Esophagus (tissue), 2 donors: ENCODE data around the gene GLB1L2. TPM values are rescaled to one million over a fixed set of nuclear protein-coding genes. Genes with fewer than 3 reads are reported as not detected.

Experiments
- H3K27ac ChIP-seq, 2 donors: one replicate each; pipeline ENCODE4 v1.5.1; 2013; ENCODE audit warnings: low read depth in 2 of 2, mild to moderate bottlenecking in 2 of 2, inconsistent platforms in 1 of 2, low read length in 1 of 2, moderate library complexity in 1 of 2
- H3K27me3 ChIP-seq, 2 donors: one replicate each; pipeline ENCODE4 v1.6.1; 2013; ENCODE audit warnings: low read length in 2 of 2, control low read depth in 1 of 2, mild to moderate bottlenecking in 1 of 2; ENCODE audit not compliant: insufficient read depth in 2 of 2, control insufficient read depth in 1 of 2
- H3K36me3 ChIP-seq, 2 donors: one replicate each; pipeline ENCODE4 v1.6.1; 2013; ENCODE audit warnings: low read length in 1 of 2; ENCODE audit not compliant: control insufficient read depth in 2 of 2, insufficient read depth in 2 of 2
- H3K4me1 ChIP-seq, 2 donors: one replicate each; pipeline ENCODE4 v1.6.1; 2013; ENCODE audit warnings: low read length in 1 of 2; ENCODE audit not compliant: control insufficient read depth in 2 of 2, insufficient read depth in 2 of 2
- H3K4me3 ChIP-seq, 2 donors: one replicate each; pipeline ENCODE4 v1.5.1; 2013; ENCODE audit warnings: low read length in 2 of 2, mild to moderate bottlenecking in 2 of 2, low read depth in 1 of 2, moderate library complexity in 1 of 2
- H3K9me3 ChIP-seq, 2 donors: one replicate each; pipeline ENCODE4 v1.6.1; 2013; ENCODE audit warnings: mild to moderate bottlenecking in 2 of 2, low read depth in 1 of 2, low read length in 1 of 2, moderate library complexity in 1 of 2; ENCODE audit not compliant: control insufficient read depth in 2 of 2, insufficient read depth in 1 of 2
- WGBS, 2 donors: extraction: QIAGEN DNeasy Blood & Tissue Kit; methylation state at CpG; one replicate each; pipeline ENCODE4 v1.1.7; 2013; 5-methylcytosine and 5-hydroxymethylcytosine counted together
- polyA plus RNA-seq, 2 donors: library from polyadenylated mRNA; stranded (reverse); fragments of 200-250 nt; gene quantifications; one replicate each; pipeline ENCODE4 v1.2.3, GENCODE V29; 2013
- donor health status: healthy with polysubstance abuse.
- donor health status: Bipolar disorder and iron deficiency.

Gene GLB1L2
- polyA plus RNA-seq, 2 donors, result 2.4 to 3.2 TPM

- Histone ChIP-seq H3K4me1 (peaks cover 2 to 7% of the 10 kb centered on the region in 2 donors), H3K36me3 (no peaks in the 10 kb centered on the region), H3K27ac (no peak overlapping the region), H3K27me3 (peaks cover 0 to 16% of the 10 kb centered on the region in 2 donors), H3K4me3 (no peak overlapping the region), H3K9me3 (no peaks in the 10 kb centered on the region)
- 10% methylated on average over 22 of the region's 22 CpGs for WGBS, 2 donors
Observed at GRCh38 chr11:134413043-134413825, 81.4 kb downstream of the GLB1L2 start.

- 33 to 35% methylated on average over 18 of the region's 18 CpGs for WGBS, 2 donors
- no peaks in the 10 kb centered on the region for H3K36me3 ChIP-seq
Observed at GRCh38 chr11:134413826-134414731, 82.3 kb downstream of the GLB1L2 start.

GRCh38 chr11:134414766-134415765, 83.3 kb downstream of the GLB1L2 start:
- H3K4me1 ChIP-seq, result peaks cover 2 to 7% of the 10 kb centered on the region in 2 donors
- WGBS, 2 donors, result 26 to 31% methylated on average over 17 of the region's 17 CpGs
- peaks cover 0 to 16% of the 10 kb centered on the region in 2 donors for H3K27me3 ChIP-seq
- no peaks in the 10 kb centered on the region for H3K9me3 ChIP-seq
- H3K4me3 ChIP-seq, result no peak overlapping the region
- H3K27ac ChIP-seq, result no peak overlapping the region
- no peaks in the 10 kb centered on the region for H3K36me3 ChIP-seq

More at GRCh38 chr11:134413826-134414731, 82.3 kb downstream of the GLB1L2 start:
- H3K9me3 ChIP-seq, result no peaks in the 10 kb centered on the region
- no peak overlapping the region for H3K4me3 ChIP-seq
- peaks cover 0 to 16% of the 10 kb centered on the region in 2 donors for H3K27me3 ChIP-seq
- peaks cover 2 to 7% of the 10 kb centered on the region in 2 donors for H3K4me1 ChIP-seq
- H3K27ac ChIP-seq, result no peak overlapping the region

- Histone ChIP-seq H3K9me3 (no peaks in the 10 kb centered on the region), H3K36me3 (no peaks in the 10 kb centered on the region), H3K4me3 (no peak overlapping the region), H3K27me3 (peaks cover 0 to 7% of the 10 kb centered on the region in 2 donors), H3K4me1 (peaks cover 2 to 4% of the 10 kb centered on the region in 2 donors), H3K27ac (no peak overlapping the region)
- 75 to 76% methylated on average over 10 of the region's 10 CpGs for WGBS, 2 donors
Observed at GRCh38 chr11:134416726-134417125, 84.9 kb downstream of the GLB1L2 start.

GRCh38 chr11:134417871-134418840, 86.4 kb downstream of the GLB1L2 start:
- no peaks in the 10 kb centered on the region for H3K9me3 ChIP-seq
- H3K4me3 ChIP-seq, result no peak overlapping the region
- no peak overlapping the region for H3K27ac ChIP-seq
- no peaks in the 10 kb centered on the region for H3K36me3 ChIP-seq
- H3K4me1 ChIP-seq, result no peaks in the 10 kb centered on the region
- peaks cover 0 to 3% of the 10 kb centered on the region in 2 donors for H3K27me3 ChIP-seq
- 39 to 40% methylated on average over 14 of the region's 14 CpGs for WGBS, 2 donors

- no peaks in the 10 kb centered on the region for H3K9me3 ChIP-seq
- no peaks in the 10 kb centered on the region for H3K27me3 ChIP-seq
- WGBS, 2 donors, result 74 to 81% methylated on average over 10 of the region's 10 CpGs
Observed at GRCh38 chr11:134423106-134423505, 91.3 kb downstream of the GLB1L2 start.

GRCh38 chr11:134425413-134425812, 93.6 kb downstream of the GLB1L2 start:
- no peaks in the 10 kb centered on the region for H3K36me3 ChIP-seq
- WGBS, 2 donors, result 57 to 66% methylated on average over 2 of the region's 2 CpGs

More at GRCh38 chr11:134423106-134423505, 91.3 kb downstream of the GLB1L2 start:
- H3K27ac ChIP-seq, result no peak overlapping the region
- no peaks in the 10 kb centered on the region for H3K36me3 ChIP-seq
- H3K4me3 ChIP-seq, result no peak overlapping the region
- H3K4me1 ChIP-seq, result no peaks in the 10 kb centered on the region

More at GRCh38 chr11:134425413-134425812, 93.6 kb downstream of the GLB1L2 start:
- Histone ChIP-seq H3K27ac (no peak overlapping the region), H3K27me3 (no peaks in the 10 kb centered on the region), H3K4me1 (no peaks in the 10 kb centered on the region), H3K4me3 (no peak overlapping the region), H3K9me3 (no peaks in the 10 kb centered on the region)
